NCI-H1417 treated with DMSO at 0.1 percent for 48 hours (cell line): ENCODE results near the gene FBXW4.
A peak's percentile ranks its signal among the peaks of the same experiment; 100 is the strongest.

Experiments
- DNase-seq: peaks from one replicate; lab custom pipeline; 2025; lab: John Stamatoyannopoulos, UW

The FBXW4 gene

DNA sequence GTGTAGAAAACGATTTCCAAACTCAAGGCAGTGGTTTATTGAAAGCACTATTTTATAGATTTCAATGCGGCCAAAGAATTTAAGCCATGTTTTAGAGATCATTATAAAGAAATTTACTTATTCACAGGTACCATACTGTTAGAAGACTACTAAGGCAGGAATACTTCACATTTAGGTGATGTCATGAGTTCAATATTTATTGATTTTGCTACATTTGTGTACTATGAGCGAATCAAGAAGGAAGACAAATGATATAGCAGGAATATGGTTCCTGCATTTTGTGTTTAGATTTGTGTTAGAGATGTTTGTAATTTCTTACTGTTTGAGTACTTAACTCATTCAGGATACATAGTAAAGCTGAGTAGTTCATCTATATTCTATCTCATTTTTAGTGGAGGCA lies 1.7 kb upstream of the FBXW4 start:
- no peak for DNase-seq

DNA sequence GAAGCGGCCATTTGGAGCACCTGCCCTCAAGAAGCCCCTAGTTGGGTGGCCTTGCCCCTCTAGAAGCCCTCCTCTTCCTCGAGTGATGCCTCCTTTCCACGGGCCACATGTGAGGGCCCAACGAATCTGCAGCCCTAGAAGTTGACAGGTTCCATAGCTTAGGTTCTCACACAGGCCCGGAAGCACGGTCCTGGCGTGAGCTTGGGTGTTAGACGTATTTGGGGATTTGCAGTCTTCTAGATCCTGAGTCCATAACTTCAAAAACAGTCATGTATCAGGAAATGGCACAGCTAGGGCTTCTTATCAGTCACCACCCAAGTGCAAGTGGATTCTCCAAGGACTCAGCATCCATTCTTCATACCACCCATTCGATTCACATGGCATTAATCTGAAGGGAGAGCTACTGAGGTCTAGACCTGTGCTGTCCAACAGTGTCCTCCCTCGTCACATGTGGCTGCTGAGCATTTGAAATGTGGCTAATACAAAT lies 477 bp upstream of the FBXW4 start:
- no peak for DNase-seq

DNA sequence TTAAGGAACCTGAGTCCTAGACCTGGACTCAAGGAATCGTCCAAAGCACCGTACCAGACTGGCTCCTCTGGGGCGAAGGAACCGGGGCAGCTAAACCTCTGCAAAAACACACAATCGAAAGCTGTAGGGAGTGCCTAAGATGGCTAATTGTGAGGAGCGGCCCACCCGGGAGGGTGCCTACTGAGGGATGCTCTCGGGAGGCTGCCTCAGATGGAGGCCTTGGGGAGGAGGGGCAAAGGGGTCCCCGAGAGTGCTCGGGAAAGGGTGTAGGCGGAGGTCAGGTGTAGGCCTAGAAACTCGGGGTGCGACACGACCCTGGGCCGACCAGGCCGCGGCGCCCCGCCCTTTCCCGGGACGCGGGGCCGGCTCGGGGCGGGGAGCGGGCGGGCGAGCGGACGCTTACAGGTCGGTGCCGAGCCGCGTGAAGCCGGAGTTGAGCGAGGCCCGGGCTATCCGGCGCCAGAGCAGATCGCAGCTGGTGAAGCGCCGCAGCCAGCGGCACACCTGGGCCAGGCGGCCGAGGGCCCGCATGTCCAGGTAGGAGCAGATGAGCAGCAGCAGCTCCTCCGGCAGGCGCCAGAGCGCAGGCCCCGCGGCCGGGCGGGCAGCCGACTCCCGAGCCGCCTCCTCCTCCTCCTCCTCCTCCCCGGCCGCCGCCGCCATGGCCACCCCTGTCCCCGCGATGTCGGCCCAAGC lies 844 bp downstream of the FBXW4 start:
- no peak for DNase-seq

DNA sequence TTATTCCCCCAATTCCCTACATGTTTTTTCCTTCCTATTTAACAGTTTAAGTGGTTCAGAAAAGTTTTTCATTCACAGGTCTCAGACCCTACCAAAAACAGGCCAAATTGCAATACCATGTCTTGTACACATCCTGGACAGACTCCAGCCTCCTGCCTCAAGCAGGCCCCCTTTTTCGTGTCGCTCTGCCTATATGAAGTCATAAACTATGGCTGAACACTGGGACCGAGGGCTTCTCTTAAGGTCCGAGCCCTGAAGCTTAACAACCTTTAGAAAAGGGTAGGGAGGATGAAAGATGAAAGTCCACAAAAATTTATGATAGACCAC lies 1.4 kb downstream of the FBXW4 start:
- DNase-seq: peak; percentile 0

DNA sequence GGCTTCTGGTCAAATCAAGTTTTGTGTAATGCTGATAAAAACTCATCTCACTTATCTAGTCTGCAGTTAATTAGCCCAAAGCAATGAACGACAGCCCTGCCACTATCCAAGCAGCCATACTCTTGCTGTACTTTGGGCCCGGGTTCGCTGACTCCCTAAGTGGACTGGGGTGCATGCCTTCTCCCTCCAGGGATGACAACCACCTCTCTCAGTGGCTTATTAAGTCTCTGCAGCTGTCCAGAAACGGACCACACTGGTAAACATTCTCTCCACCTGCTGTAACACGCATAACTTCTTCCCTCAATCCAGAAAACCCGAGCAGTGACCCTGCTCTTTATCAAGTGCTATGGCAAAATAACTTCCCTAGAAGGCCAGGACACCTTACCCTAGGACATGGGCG lies 3.9 kb downstream of the FBXW4 start:
- DNase-seq: no peak

DNA sequence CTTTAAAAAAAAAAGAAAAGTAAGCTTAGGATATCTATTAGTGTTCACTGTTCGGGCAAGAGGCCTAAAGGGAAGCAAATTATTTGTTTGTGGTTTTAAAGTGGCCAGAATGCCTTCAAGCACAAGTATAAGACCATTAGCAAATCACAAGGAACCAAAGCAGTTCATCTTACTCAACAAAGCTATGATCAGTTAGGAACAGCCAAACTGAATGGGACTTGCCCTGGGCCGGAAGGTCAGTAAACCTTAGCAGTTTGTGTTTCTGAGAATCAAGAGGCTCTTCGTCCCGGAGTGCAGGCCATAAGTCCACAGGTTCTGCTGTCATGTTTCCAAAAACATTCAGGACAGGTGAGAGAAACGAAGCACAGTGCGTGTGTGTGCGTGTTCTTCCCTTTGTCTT lies 4.5 kb downstream of the FBXW4 start:
- DNase-seq: no peak

DNA sequence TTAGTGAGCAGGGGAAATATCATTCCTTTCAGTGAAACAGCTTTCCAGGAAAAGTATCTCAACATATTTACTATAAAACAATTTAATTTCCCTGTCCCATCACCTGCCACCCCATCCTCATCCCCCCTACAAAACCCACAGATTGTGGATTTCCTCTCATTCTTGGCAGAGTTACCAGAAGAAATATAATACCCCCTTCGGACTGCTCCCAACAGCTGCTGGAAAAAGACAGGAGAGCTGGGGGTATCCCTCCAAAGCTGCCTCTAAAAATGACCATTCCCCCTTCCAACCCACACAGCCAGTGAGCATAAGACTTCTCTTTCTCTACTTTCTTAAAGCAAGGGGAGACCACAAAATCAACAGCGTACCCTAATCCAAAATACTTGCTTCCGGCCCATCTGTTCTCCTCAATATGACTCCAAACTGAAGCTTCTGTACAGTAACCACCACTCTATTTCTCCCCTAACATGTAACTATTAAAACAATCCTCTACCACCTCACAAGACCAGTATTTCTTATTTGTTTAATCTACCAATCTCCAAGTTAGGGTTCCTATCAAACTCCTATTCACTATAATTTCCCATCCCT lies 7.8 kb downstream of the FBXW4 start:
- no peak for DNase-seq

DNA sequence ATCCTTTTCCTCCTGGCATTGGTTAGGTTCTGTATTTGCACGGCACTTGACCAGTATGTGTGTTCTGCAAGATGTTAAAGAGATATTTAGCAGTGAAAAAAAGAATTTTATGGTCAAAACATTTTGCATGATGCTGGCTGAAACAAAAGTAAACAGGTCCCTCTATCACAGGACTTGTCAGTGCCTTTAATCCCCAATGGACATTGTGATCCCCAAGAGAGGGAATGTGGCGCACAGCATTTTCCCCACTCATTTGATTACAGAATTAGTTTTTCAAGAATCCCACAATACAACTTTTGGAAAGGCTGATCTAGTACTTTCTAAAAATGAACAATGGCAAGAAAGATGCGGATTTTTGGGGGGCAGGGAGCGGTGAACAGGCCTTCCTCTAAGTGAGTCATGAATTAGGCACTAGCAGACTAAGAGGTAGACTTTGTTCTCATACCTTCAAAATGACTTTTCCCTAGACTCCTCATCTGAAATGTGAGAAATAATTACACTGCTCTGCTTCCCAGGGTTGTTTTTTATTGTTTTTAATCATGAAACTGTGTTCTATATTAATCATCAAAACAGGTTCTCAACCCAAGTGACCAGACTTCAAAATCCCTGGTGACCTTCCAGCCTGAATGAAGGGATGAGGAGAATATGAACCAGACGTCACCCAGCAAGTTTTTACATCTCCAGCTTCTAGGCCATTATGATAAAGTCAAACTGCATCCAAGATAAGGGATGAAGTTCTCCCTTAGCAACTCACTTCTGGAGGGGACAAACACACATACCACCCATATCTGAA lies 8.6 kb downstream of the FBXW4 start:
- no peak for DNase-seq

DNA sequence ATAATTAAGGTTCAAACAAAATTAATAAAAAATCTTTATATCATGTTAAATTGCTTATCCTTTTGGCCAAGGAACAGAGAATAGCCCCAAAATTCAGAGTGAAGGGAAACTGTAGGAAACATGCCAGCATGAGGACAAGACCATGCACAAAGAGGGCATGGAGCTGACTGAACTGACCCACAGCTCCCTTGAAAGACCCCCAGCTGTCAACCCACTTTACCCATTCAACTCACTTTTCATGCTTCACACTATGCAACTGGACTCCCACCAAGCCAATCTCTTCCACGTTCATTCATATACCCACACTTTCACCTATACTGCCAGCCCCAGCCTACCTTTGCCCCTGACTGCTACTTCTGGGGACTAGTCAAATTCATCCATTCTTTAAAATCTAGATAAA lies 10.2 kb downstream of the FBXW4 start:
- DNase-seq: no peak

DNA sequence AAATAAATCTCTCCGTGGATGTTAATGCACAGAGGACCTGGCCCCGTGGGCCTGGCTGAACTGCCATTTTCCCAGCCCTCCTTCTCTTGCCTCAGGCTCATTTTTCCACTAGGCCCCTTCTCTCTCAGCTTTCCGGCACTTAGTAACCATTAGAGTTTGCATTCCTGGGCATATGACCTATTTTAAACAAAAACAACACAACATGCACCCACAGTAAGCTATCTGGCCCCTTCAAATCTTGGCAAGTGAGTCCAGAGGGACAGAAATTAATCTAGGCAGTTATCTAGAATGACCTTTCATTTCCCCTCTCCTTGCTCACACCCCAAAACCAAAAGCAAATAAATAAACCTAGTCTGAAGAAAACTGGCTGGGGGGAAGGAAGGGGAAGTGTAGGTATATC lies 11.7 kb downstream of the FBXW4 start:
- no peak for DNase-seq

DNA sequence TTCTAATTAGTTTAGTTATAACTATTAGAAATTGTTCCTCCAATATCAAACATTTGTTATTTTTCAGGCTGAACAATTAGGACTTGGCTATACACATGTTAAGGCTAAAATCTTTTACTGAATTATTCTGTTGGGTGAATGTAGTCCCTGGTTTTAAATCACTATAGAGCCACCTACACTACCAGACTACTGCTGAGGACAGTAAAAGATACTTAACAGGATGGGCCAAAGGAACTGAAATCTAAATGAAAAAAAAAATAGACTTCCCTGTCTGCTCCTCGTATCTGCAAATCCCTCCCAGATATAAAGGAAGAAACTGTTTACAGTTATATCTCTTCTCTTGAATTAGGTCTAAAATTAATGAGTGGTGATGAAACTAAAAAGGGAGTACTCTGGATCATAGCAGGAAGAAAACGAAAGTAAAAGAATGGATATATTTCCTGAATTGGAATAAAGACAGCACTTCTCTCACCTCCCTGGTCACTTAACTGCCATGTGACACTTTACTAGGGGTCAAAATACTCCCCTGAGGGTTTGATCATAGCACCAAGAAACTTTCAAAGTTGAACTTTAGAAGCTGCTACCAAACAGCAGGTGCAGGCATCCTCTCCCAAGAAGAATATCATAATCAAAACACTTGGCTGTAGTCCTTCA lies 12.7 kb downstream of the FBXW4 start:
- DNase-seq: no peak

DNA sequence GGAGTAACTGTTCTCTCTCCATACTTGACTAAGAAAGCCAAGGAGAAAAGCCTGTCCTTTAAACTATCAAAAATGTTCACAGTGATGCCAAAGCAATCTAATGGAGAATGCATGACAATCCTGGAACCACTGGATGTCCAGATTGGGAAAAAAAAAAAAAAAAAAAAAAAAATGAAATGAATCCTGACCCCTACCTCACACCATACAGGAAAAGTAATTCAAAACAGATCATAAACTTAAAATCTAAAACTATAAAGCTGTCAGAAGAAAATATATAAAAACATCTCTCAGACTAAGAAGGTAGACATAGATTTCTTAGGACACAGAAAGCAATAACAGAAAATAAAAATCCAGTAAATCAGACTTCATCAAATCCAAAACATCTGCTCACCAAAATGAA lies 18.4 kb downstream of the FBXW4 start:
- no peak for DNase-seq

DNA sequence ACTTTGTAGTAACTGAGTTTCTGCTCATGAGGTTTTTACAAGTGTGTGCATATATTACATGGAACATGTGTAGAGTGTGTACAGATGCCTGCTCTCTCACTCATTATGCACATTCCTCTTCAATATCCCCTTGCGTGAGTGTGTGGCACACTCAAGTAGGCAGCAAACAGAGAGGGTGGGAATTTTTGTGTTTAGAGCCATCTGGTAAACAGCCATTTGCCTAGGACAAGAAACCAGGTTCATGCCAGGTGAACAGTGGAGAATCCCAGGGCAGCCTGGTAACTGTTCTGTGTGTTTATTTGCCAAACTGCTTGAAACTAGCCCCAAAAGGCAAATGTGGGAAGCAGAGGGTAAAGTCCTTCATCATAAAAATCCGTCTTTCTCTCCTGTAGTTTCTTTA lies 19.9 kb downstream of the FBXW4 start:
- DNase-seq: no peak

DNA sequence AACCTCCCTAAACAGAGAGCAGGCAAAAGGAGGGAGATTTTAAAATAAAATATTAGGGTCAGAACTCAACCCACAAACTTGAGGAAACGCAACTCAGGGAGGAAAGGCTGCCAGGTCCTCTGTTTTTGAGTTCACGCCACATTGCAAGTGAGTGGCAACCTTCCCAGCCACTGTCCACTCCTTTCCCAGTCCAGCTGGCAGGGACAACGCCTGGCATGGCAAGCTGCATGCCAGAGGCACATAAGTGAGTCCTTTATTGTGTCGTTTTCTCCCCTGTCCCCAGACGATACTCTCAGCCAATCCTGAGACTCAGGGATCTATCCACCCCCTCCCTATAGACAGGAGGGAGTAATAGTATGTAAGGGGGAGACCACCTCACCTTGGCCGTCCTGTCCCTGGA lies 22.4 kb downstream of the FBXW4 start:
- no peak for DNase-seq

DNA sequence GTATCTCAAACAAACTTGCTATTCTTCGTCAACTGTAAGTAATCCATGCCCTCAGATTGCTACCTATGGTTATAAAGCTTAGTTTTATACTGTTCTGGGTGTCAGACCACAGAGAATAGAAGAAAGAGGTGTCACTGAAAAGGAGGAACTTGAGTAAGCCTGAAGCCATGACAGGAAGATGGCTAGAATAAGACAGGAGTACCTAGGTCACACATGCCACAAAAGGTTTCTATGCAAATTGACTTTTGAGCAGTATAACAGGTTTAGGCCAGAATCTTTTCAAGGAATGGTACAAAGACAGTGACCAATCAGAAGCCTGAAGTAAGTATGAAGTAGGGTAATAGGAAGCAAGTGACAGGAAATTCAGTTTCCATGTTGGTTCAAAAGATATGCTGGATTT lies 23.5 kb downstream of the FBXW4 start:
- DNase-seq: no peak

DNA sequence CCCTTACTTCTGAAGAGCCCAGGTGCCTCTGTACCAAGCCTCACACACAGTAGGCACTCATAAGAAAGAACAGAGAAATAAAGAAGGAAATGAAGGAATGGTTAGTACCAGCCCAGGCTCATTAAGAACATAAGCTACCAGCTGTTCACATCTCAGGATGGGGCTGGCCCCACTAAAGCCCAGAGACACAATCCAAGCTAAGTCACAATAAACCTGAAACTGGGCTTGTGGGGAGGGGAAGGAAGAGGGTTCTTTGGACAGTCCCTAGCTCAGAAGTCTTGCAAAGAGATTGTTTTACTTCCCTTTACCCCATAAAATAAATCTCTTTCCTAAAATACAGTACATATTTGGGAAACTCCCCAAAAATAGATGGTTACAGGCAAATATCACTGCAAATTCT lies 24.3 kb downstream of the FBXW4 start:
- no peak for DNase-seq

DNA sequence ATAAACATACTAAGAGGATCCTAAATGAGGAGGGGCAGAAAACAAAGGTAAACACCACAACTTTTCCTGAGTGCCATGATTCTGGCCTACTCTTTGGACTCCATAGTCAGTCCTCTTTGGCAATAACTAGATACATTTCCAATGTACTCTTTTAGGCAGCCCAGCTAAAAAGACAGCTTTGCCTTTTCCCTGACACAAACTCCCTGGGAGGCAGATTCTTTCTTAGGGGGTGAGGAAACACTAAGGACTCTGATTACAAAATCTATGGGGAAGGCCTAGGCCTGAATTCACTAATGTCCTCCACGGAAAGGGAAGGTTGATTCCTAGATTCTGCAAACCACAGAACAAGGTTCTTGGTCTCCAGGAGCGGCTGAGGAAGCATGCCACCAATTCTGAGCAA lies 25.8 kb downstream of the FBXW4 start:
- no peak for DNase-seq

DNA sequence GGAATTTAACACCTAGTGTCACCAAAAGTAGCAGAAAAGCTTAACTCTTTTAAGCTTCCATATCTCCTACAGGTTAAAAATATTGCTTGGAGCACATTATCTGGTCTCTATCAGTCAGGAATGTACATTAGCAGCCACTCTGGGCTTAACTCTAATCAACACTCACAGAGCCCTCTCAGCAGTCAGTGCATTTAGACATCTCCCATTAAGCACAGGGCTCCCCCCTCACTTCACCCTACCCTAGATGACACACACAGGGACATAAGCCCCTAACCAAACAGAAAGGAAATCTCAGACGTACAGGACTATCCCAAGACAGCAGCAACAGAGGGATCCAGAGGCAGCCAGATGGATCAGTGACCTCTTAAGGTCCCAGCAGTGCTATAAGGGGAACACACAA lies 26.4 kb downstream of the FBXW4 start:
- no peak for DNase-seq

DNA sequence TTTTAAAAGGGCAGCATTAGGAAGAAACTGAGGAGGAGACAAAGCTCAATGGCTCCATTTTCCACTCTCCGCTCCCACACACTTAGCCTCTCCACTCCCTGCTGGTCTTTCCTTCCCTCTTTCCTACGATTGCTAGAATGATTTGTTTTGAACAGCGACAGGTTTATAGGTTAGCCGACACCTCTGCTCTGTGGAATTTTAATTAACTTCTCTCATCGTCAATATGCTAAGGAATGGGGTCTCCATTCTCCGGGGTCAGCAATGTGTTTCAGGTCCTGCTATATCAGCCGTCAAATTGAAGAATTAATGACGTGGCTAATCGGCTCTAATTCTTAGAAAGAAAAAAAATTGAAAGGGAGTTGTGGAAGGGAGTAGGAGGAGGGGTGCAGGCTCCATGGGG lies 28.9 kb downstream of the FBXW4 start:
- no peak for DNase-seq

DNA sequence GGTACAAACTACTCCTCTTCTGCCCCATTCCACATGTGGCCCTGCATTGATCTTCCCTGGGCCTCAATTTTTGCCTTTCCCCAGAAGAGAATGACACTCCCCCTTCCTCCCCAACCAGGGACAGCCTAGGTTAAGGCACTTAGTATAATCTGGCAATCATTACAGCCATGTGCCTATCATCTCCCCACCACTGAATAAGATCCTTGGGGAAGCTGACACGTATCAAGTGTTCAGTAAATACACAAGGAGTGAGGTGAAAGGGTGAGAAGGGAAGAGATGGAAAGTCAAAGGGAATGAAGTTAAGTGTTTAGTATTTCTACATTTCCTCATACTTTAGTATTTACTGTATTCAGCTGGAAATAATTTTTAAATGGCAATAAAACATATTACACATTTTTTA lies 31.9 kb downstream of the FBXW4 start:
- DNase-seq: no peak

DNA sequence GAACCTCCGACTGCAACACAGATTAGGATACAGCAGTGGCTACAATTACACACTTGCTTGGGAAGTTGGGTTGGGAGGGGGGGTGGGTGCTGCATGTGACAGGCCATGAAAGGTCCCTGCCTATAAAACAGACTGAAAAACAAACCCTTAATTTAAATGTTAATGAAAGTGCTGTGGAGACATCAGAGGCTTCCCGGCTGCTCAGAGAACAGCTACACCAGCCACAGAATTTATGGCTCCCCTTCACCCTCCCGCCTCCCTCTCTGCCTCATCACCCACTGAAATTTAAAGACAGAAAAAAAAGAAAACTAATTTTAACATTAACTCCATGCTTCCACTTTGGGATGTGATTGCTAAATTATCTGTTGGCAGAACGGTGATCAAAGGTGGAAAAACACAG lies 34.7 kb downstream of the FBXW4 start:
- no peak for DNase-seq

DNA sequence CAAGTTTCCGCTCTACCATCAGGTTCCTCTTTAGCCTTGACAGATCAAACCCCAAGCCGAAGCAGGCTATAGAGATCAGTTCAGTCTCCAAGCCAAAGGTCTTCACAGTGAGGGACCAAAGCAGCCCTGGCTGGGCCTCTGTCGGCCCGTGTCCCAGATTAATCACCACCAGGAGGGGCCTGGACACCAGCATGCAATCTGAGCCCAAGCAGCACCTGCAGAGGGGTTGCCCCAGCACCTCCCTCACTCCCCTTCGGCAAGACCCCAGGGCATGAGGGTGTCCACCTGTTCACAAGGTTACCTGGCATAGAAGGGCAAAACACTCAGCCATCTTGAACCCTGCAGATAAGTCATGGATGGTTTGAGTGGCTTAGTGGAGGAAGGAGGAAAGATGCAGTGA lies 36.0 kb downstream of the FBXW4 start:
- DNase-seq: no peak

DNA sequence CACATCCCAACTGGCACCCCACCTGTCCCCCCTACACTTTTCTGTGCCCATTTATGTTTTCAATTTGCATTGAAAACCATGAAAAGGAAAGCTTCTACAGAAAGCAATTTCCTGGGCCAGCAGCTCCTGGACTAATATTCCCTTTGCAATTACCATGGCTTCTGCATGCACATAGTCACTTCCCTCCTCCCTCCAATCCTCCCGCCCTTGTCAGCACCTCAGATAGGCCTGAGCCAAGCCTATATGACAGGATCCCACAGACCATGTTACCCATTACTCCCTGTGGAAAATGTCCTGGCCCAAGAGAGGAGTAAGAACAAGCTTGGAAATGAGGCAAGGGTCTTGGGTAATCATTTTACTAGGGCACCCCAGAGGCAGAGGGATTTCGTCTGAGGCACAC lies 38.1 kb downstream of the FBXW4 start:
- DNase-seq: no peak
